HepG2 (cell line): ENCODE results near the gene SLC5A6. TPM values are rescaled to one million over a fixed set of nuclear protein-coding genes. Genes with fewer than 3 reads are reported as not detected.

ENCODE experiments used
- ATAC-seq: fragments of 200-7000 bp; cut with Tn5 transposase; 3 replicates; pipeline ENCODE4 v1.9.1; 2020; ENCODE audit warnings: mild to moderate bottlenecking, moderate library complexity
- BruUV-seq: library from RNA; stranded (reverse); fragments of 400-500 nt; replicated peaks from 2 replicates; lab custom pipeline; 2021; lab: Mats Ljungman, UMichigan
- CTCF ChIA-PET: fragments of 300-600 bp; formaldehyde crosslinking; extraction: SDS; loops from one replicate; lab custom pipeline; 2021; ENCODE audit warnings: low total read pairs, inconsistent platforms, low intra/inter-chr PET ratio; lab: Yijun Ruan, JAX
- POLR2A ChIA-PET: fragments of 350-600 bp; sonication (Branson Sonifier 250); formaldehyde crosslinking; loops from one replicate; lab custom pipeline; 2020; ENCODE audit warnings: antibody characterized with exemption, inconsistent platforms; lab: Yijun Ruan, JAX
- DNase-seq: peaks from one replicate; pipeline ENCODE4 v3.0.0-alpha.2; 2015; ENCODE audit warnings: low spot score
- FAIRE-seq: peaks from 3 replicates; lab custom pipeline; 2011; peaks lifted over from hg19 to GRCh38; lab: Jason Lieb, UNC
- H2AFZ ChIP-seq: one replicate; pipeline ENCODE4 v1.6.1; 2011; ENCODE audit warnings: low read length, inconsistent platforms
- H3K27ac ChIP-seq: fragments of 300-600 bp; 3 replicates; pipeline ENCODE4 v1.8.0; 2011; ENCODE audit warnings: mixed run types, mild to moderate bottlenecking, mixed read lengths, low read length, inconsistent platforms; ENCODE audit not compliant: insufficient read depth; ENCODE audit errors: extremely low read length
- H3K27me3 ChIP-seq, 2 experiments: fragments of 200-600 bp in 1 of 2; 2 replicates in 1 of 2; 3 replicates in 1 of 2; pipeline versions ENCODE4 v1.6.0 to v1.8.0; 2011; ENCODE audit warnings: low read length in 2 of 2, mild to moderate bottlenecking in 2 of 2, moderate library complexity in 2 of 2, inconsistent platforms in 1 of 2; ENCODE audit not compliant: insufficient read depth in 2 of 2, control insufficient read depth in 1 of 2
- H3K36me3 ChIP-seq, 2 experiments: fragments of 200-600 bp in 1 of 2; replicated peaks in 1 of 2; 2 replicates in 1 of 2; 3 replicates in 1 of 2; pipeline versions ENCODE4 v1.5.1 to v1.8.0; 2011; ENCODE audit warnings: low read length in 2 of 2, inconsistent platforms in 1 of 2; ENCODE audit not compliant: insufficient read depth in 2 of 2, control insufficient read depth in 1 of 2
- H3K4me1 ChIP-seq: 2 replicates; pipeline ENCODE4 v1.5.1; 2012; ENCODE audit warnings: low read length, inconsistent platforms; ENCODE audit not compliant: insufficient read depth
- H3K4me2 ChIP-seq: 2 replicates; pipeline ENCODE4 v1.6.0; 2011; ENCODE audit warnings: low read depth, low read length, inconsistent platforms
- H3K4me3 ChIP-seq, 3 experiments: fragments of 200-600 bp in 1 of 3; sonication (generic), shearing (Covaris generic) in 1 of 3; replicated peaks in 1 of 3; 2 replicates each; pipeline ENCODE4 v1.5.1; 2011 to 2016; ENCODE audit warnings: low read length in 3 of 3, inconsistent platforms in 2 of 3, low read depth in 2 of 3, mild to moderate bottlenecking in 2 of 3, control low read depth in 1 of 3, mixed read lengths in 1 of 3; ENCODE audit not compliant: insufficient read depth in 1 of 3
- H3K79me2 ChIP-seq: one replicate; pipeline ENCODE4 v1.6.1; 2011; ENCODE audit warnings: low read length, inconsistent platforms; ENCODE audit not compliant: insufficient read depth
- H3K9ac ChIP-seq: 2 replicates; pipeline ENCODE4 v1.6.0; 2011; ENCODE audit warnings: mild to moderate bottlenecking, low read depth, low read length, inconsistent platforms; ENCODE audit not compliant: insufficient read depth
- H3K9me3 ChIP-seq: 2 replicates; pipeline ENCODE4 v1.5.1; 2012; ENCODE audit warnings: mild to moderate bottlenecking, low read length
- H4K20me1 ChIP-seq: 2 replicates; pipeline ENCODE4 v1.6.0; 2011; ENCODE audit warnings: inconsistent platforms, mild to moderate bottlenecking, low read length, moderate library complexity; ENCODE audit not compliant: insufficient read depth
- DMAP1 ChIP-seq: IDR thresholded peaks from 2 replicates; pipeline ENCODE4 v1.6.1; 2016
- NFYB ChIP-seq: sonication (generic); formaldehyde crosslinking; IDR thresholded peaks from 2 replicates; pipeline ENCODE4 v1.4.0; 2020; ENCODE audit warnings: missing genetic modification reagents
- PHB2 ChIP-seq: fragments of 450-650 bp; IDR thresholded peaks from 2 replicates; pipeline ENCODE4 v1.6.1; 2018; ENCODE audit not compliant: partially characterized antibody
- ZNF552 ChIP-seq: sonication (generic); formaldehyde crosslinking; IDR thresholded peaks from 2 replicates; pipeline ENCODE4 v1.9.0; 2022; ENCODE audit warnings: missing genetic modification reagents, mild to moderate bottlenecking, borderline replicate concordance
- WGBS: methylation state at CpG from one replicate; pipeline ENCODE4 v1.1.6; 2017; ENCODE audit warnings: low lambda C conversion rate; 5-methylcytosine and 5-hydroxymethylcytosine counted together
- in situ Hi-C: cut with HindIII; loops from 2 replicates; pipeline ENCODE4 v1.10.0; 2017; ENCODE audit warnings: low pct_unique_long_range_greater_than_20kb; ENCODE audit not compliant: extremely low pct_ligation_motif_present
- intact Hi-C: fragments of 100-400 bp; cut with micrococcal nuclease; formaldehyde crosslinking; loops from one replicate; pipeline ENCODE4 v1.10.0; 2022; ENCODE audit not compliant: unreplicated experiment
- polyA plus RNA-seq, 8 experiments: library from polyadenylated mRNA; depleted of rRNA in 3 of 8; stranded (reverse) in 7 of 8; unstranded in 1 of 8; fragments of >200 nt; fragmentation: Illumina TruSeq in 4 of 8; extraction: Trizol in 4 of 8; gene quantifications; 2 replicates each; pipeline versions ENCODE4 v1.2.1 to v1.2.3, GENCODE V29; 2011 to 2016; ENCODE audit warnings: low read depth in 4 of 8, missing spikeins in 1 of 8, mixed read lengths in 1 of 8; ENCODE audit not compliant: insufficient read depth in 1 of 8
- total RNA-seq, 5 experiments: library from RNA; depleted of rRNA; stranded (reverse); fragments of >200 nt; fragmentation: Illumina TruSeq; extraction: Trizol; gene quantifications; 2 replicates each; pipeline ENCODE4 v1.2.3, GENCODE V29; 2016; ENCODE audit warnings: low read depth in 1 of 5
- TF ChIP-seq, protein P1 (sequence below), 2 experiments: fragments of 450-650 bp in 1 of 2; sonication (generic) in 1 of 2; formaldehyde crosslinking in 1 of 2; IDR thresholded peaks; 2 replicates each; pipeline versions ENCODE4 v1.6.1 to v1.8.0; 2016 to 2022; ENCODE audit warnings: antibody characterized with exemption in 1 of 2, mild to moderate bottlenecking in 1 of 2, missing genetic modification reagents in 1 of 2
- TF ChIP-seq, protein P2 (sequence below): sonication (generic); formaldehyde crosslinking; IDR thresholded peaks from 2 replicates; pipeline ENCODE4 v1.4.0; 2020; ENCODE audit warnings: missing genetic modification reagents, borderline replicate concordance
- TF ChIP-seq, protein P3 (sequence below): sonication (generic); formaldehyde crosslinking; IDR thresholded peaks from 2 replicates; pipeline ENCODE4 v1.4.0; 2020; ENCODE audit warnings: missing genetic modification reagents

SLC5A6 gene
- total and polyA plus RNA-seq, 2 of the 13 experiments (the other 11 are each of a cell fraction or from before 2014, with no cell fraction given): 135 to 417 TPM

DNA sequence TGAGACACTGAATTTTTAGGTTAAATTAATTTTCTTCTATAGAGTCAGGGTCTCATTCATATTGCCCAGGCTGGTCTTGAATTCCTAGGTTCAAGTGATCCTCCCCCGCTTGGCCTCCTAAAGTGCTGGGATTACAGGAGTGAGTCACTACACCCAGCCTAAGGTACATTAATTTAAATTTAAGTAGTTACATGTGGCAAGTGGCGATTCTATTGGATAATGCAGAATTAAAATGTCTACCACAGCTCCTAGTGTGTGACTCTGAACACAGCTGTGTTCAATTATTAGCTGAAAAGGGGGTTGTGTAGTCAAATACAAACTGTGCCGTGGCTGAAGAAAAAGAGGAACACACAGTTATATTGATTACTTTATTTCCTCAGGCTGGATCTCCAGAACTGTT, 2.9 kb upstream of the SLC5A6 start:
- CTCF ChIA-PET: no interaction called here
- no peak for FAIRE-seq
- 100% methylated on average over 3 of the region's 3 CpGs for WGBS
- in situ Hi-C loops: no loop called here
- Histone ChIP-seq H2AFZ (no peak overlapping the region), H3K36me3 (peaks cover 2 to 36% of the 10 kb centered on the region in 2 experiments; a peak in 4 of 5 replicates), H3K4me1 (peaks cover 53% of the 10 kb centered on the region), H3K4me2 (no peak overlapping the region), H3K79me2 (peaks cover 25% of the 10 kb centered on the region), H3K27me3 (no peaks in the 10 kb centered on the region; a peak in 1 of 5 replicates), H3K9me3 (no peaks in the 10 kb centered on the region), H3K4me3 (no peak overlapping the region), H3K9ac (no peak overlapping the region), H4K20me1 (no peaks in the 10 kb centered on the region), H3K27ac (no peak overlapping the region)
- ATAC-seq: no peak
- BruUV-seq: no TSS peak
- POLR2A ChIA-PET: no interaction called here
- DNase-seq: no peak
- intact Hi-C loops: loop anchor here (5.0 kb wide), 1 partner anchor 118 kb away; no protein-coding TSS in a partner anchor
- TF ChIP-seq PHB2: no peak
- no peak for TF ChIP-seq NFYB (CRISPR knock-in tag)
- TF ChIP-seq, protein P1, sequence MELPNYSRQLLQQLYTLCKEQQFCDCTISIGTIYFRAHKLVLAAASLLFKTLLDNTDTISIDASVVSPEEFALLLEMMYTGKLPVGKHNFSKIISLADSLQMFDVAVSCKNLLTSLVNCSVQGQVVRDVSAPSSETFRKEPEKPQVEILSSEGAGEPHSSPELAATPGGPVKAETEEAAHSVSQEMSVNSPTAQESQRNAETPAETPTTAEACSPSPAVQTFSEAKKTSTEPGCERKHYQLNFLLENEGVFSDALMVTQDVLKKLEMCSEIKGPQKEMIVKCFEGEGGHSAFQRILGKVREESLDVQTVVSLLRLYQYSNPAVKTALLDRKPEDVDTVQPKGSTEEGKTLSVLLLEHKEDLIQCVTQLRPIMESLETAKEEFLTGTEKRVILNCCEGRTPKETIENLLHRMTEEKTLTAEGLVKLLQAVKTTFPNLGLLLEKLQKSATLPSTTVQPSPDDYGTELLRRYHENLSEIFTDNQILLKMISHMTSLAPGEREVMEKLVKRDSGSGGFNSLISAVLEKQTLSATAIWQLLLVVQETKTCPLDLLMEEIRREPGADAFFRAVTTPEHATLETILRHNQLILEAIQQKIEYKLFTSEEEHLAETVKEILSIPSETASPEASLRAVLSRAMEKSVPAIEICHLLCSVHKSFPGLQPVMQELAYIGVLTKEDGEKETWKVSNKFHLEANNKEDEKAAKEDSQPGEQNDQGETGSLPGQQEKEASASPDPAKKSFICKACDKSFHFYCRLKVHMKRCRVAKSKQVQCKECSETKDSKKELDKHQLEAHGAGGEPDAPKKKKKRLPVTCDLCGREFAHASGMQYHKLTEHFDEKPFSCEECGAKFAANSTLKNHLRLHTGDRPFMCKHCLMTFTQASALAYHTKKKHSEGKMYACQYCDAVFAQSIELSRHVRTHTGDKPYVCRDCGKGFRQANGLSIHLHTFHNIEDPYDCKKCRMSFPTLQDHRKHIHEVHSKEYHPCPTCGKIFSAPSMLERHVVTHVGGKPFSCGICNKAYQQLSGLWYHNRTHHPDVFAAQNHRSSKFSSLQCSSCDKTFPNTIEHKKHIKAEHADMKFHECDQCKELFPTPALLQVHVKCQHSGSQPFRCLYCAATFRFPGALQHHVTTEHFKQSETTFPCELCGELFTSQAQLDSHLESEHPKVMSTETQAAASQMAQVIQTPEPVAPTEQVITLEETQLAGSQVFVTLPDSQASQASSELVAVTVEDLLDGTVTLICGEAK (IDR thresholded peaks at IDR 0.05): no peak
- TF ChIP-seq, protein P1 (CRISPR knock-in tag; IDR thresholded peaks at IDR 0.05): no peak
- TF ChIP-seq, protein P2, sequence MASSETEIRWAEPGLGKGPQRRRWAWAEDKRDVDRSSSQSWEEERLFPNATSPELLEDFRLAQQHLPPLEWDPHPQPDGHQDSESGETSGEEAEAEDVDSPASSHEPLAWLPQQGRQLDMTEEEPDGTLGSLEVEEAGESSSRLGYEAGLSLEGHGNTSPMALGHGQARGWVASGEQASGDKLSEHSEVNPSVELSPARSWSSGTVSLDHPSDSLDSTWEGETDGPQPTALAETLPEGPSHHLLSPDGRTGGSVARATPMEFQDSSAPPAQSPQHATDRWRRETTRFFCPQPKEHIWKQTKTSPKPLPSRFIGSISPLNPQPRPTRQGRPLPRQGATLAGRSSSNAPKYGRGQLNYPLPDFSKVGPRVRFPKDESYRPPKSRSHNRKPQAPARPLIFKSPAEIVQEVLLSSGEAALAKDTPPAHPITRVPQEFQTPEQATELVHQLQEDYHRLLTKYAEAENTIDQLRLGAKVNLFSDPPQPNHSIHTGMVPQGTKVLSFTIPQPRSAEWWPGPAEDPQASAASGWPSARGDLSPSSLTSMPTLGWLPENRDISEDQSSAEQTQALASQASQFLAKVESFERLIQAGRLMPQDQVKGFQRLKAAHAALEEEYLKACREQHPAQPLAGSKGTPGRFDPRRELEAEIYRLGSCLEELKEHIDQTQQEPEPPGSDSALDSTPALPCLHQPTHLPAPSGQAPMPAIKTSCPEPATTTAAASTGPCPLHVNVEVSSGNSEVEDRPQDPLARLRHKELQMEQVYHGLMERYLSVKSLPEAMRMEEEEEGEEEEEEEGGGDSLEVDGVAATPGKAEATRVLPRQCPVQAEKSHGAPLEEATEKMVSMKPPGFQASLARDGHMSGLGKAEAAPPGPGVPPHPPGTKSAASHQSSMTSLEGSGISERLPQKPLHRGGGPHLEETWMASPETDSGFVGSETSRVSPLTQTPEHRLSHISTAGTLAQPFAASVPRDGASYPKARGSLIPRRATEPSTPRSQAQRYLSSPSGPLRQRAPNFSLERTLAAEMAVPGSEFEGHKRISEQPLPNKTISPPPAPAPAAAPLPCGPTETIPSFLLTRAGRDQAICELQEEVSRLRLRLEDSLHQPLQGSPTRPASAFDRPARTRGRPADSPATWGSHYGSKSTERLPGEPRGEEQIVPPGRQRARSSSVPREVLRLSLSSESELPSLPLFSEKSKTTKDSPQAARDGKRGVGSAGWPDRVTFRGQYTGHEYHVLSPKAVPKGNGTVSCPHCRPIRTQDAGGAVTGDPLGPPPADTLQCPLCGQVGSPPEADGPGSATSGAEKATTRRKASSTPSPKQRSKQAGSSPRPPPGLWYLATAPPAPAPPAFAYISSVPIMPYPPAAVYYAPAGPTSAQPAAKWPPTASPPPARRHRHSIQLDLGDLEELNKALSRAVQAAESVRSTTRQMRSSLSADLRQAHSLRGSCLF: no peak
- TF ChIP-seq, protein P3, sequence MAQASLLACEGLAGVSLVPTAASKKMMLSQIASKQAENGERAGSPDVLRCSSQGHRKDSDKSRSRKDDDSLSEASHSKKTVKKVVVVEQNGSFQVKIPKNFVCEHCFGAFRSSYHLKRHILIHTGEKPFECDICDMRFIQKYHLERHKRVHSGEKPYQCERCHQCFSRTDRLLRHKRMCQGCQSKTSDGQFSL (CRISPR knock-in tag): no peak
- TF ChIP-seq ZNF552: no peak
- TF ChIP-seq DMAP1: no peak
